Upper lobe of left lung (tissue), 4 donors: ENCODE measurements around the gene ATP9A.

Experiments
- EP300 ChIP-seq, 4 donors: sonication (generic); formaldehyde crosslinking; IDR thresholded peaks; one replicate each; pipeline ENCODE4 v1.5.1; 2017; ENCODE audit warnings: antibody characterized with exemption in 4 of 4, control low read depth in 2 of 4
- POLR2A ChIP-seq, 4 donors: fragments of 450-650 bp; IDR thresholded peaks; one replicate each; pipeline ENCODE4 v1.5.1; 2016 to 2017; ENCODE audit warnings: antibody characterized with exemption in 4 of 4, mild to moderate bottlenecking in 2 of 4
- POLR2AphosphoS5 ChIP-seq, 2 donors: sonication (generic); formaldehyde crosslinking; IDR thresholded peaks; one replicate each; pipeline ENCODE4 v1.5.1; 2017; ENCODE audit warnings: antibody characterized with exemption in 2 of 2
- TF ChIP-seq, protein P1 (sequence below), 6 experiments: fragments of 450-650 bp in 4 of 6; fragments of 200-600 bp in 2 of 6; sonication (generic) in 2 of 6; IDR thresholded peaks; one replicate each; pipeline ENCODE4 v1.5.1; 2016 to 2019; ENCODE audit warnings: antibody characterized with exemption in 6 of 6

GRCh38 chr20:51610761-51611624 lies 157.2 kb downstream of the ATP9A start:
- TF ChIP-seq, protein P1, sequence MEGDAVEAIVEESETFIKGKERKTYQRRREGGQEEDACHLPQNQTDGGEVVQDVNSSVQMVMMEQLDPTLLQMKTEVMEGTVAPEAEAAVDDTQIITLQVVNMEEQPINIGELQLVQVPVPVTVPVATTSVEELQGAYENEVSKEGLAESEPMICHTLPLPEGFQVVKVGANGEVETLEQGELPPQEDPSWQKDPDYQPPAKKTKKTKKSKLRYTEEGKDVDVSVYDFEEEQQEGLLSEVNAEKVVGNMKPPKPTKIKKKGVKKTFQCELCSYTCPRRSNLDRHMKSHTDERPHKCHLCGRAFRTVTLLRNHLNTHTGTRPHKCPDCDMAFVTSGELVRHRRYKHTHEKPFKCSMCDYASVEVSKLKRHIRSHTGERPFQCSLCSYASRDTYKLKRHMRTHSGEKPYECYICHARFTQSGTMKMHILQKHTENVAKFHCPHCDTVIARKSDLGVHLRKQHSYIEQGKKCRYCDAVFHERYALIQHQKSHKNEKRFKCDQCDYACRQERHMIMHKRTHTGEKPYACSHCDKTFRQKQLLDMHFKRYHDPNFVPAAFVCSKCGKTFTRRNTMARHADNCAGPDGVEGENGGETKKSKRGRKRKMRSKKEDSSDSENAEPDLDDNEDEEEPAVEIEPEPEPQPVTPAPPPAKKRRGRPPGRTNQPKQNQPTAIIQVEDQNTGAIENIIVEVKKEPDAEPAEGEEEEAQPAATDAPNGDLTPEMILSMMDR (IDR thresholded peaks at IDR 0.05), result no peak
- no peak for TF ChIP-seq POLR2A (IDR thresholded peaks at IDR 0.05)
- TF ChIP-seq POLR2AphosphoS5 (IDR thresholded peaks at IDR 0.05), result no peak
- no peak for TF ChIP-seq EP300 (IDR thresholded peaks at IDR 0.05)
